PFSK-1 (cell line): Measurements from ENCODE around the gene GALNT15.

Experiments used
- FOXP2 ChIP-seq: optimal IDR thresholded peaks from 2 replicates; pipeline ENCODE3; 2011; ENCODE audit warnings: borderline replicate concordance, control low read depth, inconsistent platforms; ENCODE audit not compliant: insufficient read depth; ENCODE audit errors: extremely low read length, extremely low read depth
- POLR2AphosphoS5 ChIP-seq: IDR thresholded peaks from 2 replicates; pipeline ENCODE4 v1.6.1; 2012; ENCODE audit warnings: low read depth, mild to moderate bottlenecking, control low read depth, low read length, moderate library complexity
- SIN3A ChIP-seq: IDR thresholded peaks from 2 replicates; pipeline ENCODE4 v1.6.1; 2012; ENCODE audit warnings: mild to moderate bottlenecking, low read length, moderate library complexity, borderline replicate concordance; ENCODE audit not compliant: insufficient read depth
- TAF1 ChIP-seq: IDR thresholded peaks from 2 replicates; pipeline ENCODE4 v1.6.1; 2012; ENCODE audit warnings: low read length, control low read depth, borderline replicate concordance; ENCODE audit not compliant: insufficient read depth
- TF ChIP-seq, protein P1 (sequence below), 2 experiments: IDR thresholded peaks; 2 replicates each; pipeline versions ENCODE4 v1.6.1 to v1.8.0; 2011 to 2012; ENCODE audit warnings: low read depth in 2 of 2, low read length in 2 of 2, control low read depth in 1 of 2, inconsistent platforms in 1 of 2, mild to moderate bottlenecking in 1 of 2, moderate library complexity in 1 of 2; ENCODE audit not compliant: insufficient read depth in 1 of 2

Gene GALNT15

DNA sequence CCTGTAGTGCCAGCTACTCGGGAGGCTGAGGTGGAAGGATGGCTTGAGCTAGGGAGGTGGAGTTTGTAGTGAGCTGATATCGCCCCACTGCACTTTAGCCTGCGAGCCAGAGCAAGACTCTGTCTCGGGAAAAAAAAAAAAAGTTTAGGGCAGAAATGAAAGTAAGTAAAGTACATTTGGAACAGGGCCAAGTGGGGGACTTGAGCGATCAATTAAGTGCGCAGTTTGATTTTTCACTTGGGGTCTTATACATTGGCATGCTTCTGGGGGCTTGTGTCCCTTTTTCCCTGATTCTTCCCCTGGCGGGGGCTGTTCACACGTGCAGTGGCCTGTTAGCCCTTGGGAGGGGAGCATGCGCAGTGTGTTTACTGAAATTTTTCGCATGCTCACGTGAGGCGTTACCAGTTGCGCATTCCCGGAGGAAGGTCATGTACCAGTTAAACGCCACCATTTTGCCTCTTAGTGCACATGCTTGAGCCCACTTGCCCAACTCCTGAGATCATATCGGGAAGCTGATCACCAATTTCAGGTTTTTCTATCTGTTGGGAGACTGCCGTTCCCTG is 42.0 kb downstream of the GALNT15 start:
- TF ChIP-seq TAF1: no peak
- TF ChIP-seq FOXP2: no peak
- TF ChIP-seq SIN3A: no peak
- TF ChIP-seq, protein P1, sequence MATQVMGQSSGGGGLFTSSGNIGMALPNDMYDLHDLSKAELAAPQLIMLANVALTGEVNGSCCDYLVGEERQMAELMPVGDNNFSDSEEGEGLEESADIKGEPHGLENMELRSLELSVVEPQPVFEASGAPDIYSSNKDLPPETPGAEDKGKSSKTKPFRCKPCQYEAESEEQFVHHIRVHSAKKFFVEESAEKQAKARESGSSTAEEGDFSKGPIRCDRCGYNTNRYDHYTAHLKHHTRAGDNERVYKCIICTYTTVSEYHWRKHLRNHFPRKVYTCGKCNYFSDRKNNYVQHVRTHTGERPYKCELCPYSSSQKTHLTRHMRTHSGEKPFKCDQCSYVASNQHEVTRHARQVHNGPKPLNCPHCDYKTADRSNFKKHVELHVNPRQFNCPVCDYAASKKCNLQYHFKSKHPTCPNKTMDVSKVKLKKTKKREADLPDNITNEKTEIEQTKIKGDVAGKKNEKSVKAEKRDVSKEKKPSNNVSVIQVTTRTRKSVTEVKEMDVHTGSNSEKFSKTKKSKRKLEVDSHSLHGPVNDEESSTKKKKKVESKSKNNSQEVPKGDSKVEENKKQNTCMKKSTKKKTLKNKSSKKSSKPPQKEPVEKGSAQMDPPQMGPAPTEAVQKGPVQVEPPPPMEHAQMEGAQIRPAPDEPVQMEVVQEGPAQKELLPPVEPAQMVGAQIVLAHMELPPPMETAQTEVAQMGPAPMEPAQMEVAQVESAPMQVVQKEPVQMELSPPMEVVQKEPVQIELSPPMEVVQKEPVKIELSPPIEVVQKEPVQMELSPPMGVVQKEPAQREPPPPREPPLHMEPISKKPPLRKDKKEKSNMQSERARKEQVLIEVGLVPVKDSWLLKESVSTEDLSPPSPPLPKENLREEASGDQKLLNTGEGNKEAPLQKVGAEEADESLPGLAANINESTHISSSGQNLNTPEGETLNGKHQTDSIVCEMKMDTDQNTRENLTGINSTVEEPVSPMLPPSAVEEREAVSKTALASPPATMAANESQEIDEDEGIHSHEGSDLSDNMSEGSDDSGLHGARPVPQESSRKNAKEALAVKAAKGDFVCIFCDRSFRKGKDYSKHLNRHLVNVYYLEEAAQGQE (IDR thresholded peaks at IDR 0.05; ENCODE audit: insufficient read depth in 1 of 2, low read depth in 2 of 2, low read length in 2 of 2): no peak
- TF ChIP-seq POLR2AphosphoS5: no peak

DNA sequence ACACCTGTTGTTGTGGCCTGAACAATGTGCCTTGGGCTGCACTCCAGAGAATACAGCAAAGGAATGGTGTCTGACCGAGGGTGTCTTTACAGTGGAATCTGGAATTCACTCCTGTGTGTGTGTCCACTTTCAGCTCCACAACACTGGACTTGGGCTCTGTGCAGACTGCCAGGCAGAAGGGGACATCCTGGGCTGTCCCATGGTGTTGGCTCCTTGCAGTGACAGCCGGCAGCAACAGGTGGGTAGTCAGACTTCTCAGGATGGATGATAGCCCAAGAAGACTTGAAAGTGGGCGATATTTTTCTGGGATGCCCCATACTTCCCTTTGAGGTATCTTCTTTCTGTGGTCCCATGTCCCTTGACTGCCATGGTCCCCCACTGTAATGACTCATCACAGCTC is 45.3 kb downstream of the GALNT15 start:
- no peak for TF ChIP-seq TAF1
- TF ChIP-seq POLR2AphosphoS5: no peak
- TF ChIP-seq, protein P1 (IDR thresholded peaks at IDR 0.05; ENCODE audit: insufficient read depth in 1 of 2, low read depth in 2 of 2, low read length in 2 of 2): no peak
- no peak for TF ChIP-seq FOXP2
- TF ChIP-seq SIN3A: no peak

DNA sequence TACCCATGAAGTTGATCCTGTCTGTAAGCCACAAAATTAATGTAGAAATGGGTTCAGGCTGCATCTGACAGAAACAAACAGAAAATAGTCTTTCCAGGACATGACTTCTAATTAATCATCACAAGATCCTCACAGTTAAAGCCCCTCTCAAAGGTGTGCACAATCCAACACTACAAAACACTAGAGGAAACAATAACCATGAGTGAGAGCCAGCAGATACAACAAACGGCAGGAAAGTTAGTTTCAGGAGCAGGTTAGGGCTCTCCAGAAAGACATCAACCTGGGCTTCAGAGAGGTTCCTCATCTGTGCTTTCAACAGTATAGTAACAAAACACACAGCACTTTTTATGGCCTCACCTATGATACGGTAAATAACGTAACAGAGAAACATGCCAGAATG is 47.5 kb downstream of the GALNT15 start:
- TF ChIP-seq TAF1 (no peak), POLR2AphosphoS5 (no peak), FOXP2 (no peak), SIN3A (no peak)
- TF ChIP-seq, protein P1 (IDR thresholded peaks at IDR 0.05; ENCODE audit: insufficient read depth in 1 of 2, low read depth in 2 of 2, low read length in 2 of 2): no peak

DNA sequence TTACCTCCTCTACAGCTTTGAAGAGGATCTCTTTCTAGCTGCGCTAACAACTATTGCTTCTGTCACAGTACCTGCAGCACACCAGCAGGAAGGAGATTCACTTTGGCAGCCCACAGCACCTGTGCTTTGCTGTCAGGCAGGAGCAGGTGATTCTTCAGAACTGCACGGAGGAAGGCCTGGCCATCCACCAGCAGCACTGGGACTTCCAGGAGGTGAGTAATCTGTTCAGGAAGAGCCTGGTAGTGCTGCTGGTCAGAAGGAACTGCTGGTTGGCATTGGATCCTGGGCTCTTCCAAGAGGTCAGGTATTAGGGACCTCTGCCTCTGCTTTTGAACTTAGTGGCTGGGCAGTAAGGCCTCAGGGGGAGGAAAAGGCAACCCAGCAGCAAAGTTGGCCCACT is 48.1 kb downstream of the GALNT15 start:
- TF ChIP-seq SIN3A: no peak
- TF ChIP-seq, protein P1 (IDR thresholded peaks at IDR 0.05; ENCODE audit: insufficient read depth in 1 of 2, low read depth in 2 of 2, low read length in 2 of 2): no peak

DNA sequence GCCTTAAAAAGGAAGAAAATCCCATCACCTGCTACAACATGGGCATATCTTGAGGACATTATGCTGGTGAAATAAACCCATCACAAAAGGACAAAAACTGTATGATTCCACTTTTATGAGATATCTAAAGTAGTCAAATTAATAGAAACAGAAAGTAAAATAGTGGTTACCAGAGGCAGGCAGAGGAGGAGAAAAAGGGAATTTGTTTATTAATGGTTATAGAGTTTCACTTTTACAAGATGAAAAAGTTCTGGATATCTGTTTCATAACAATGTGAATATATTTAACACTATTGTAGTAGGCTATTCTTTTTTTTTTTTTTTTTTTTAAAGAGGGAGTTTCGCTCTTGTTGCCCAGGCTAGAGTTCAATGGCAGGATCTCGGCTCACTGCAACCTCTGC is 49.8 kb downstream of the GALNT15 start:
- TF ChIP-seq POLR2AphosphoS5: no peak
- no peak for TF ChIP-seq SIN3A
- no peak for TF ChIP-seq TAF1
- no peak for TF ChIP-seq FOXP2
- TF ChIP-seq, protein P1 (IDR thresholded peaks at IDR 0.05; ENCODE audit: insufficient read depth in 1 of 2, low read depth in 2 of 2, low read length in 2 of 2): no peak
